Measurements from ENCODE around the gene IFI35. TPM values are rescaled to one million over a fixed set of nuclear protein-coding genes. Genes with fewer than 3 reads are reported as not detected.

The IFI35 gene
- total and polyA plus RNA-seq, 2 of the 8 experiments (the other 6 are each of a cell fraction or from before 2014, with no cell fraction given), result 2.5 to 4.7 TPM

DNA sequence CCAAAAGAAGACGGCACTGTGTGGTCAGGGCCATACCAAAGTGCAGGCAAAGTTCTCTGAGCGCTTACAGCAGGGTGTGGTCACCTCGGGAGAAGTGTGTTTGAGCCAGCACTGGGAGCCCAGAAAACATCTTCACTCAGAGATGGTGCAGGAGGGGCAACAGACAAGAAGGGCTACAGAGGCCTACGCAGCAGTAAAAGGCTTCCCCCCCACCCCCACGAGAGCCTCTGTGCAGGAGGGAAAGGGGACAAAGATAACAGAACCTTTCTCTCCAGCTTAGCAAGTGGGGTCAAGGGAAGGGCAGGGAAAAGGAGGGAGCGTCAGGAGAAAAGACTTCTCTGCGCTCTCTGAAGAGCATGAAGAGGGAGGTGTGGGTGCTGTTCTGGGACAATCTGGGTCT, 12.8 kb downstream of the IFI35 start:
- H4K20me1 ChIP-seq (replicated peaks in 1 of 2; ENCODE audit: control insufficient read depth in 1 of 2, insufficient read depth in 2 of 2, low read length in 2 of 2), result peaks cover 10% of the 10 kb centered on the region in 2 experiments
- no peak overlapping the region for H3K14ac ChIP-seq (ENCODE audit: insufficient read length)
- peaks cover 6 to 39% (median 12%) of the 10 kb centered on the region in 4 experiments; a peak in 7 of 8 replicates for H3K36me3 ChIP-seq (ENCODE audit: control insufficient read depth in 2 of 4, insufficient read depth in 4 of 4, low read length in 3 of 4)
- H3K79me2 ChIP-seq (ENCODE audit: control insufficient read depth in 1 of 2, insufficient read depth in 2 of 2, low read length in 2 of 2), result peaks cover 0 to 35% of the 10 kb centered on the region in 2 experiments; a peak in 3 of 4 replicates
- no peak overlapping the region for H3K18ac ChIP-seq (ENCODE audit: extremely low read depth, low read length)
- H3K27me3 ChIP-seq (replicated peaks in 1 of 4; ENCODE audit: control insufficient read depth in 3 of 4, extremely low read depth in 1 of 4, insufficient read depth in 3 of 4, low read length in 3 of 4), result no peaks in the 10 kb centered on the region
- H3K27ac ChIP-seq (ENCODE audit: low read depth, low read length), result no peak overlapping the region
- no peak overlapping the region for H3K4me3 ChIP-seq (ENCODE audit: extremely low read depth in 1 of 4, insufficient read depth in 2 of 4, low read depth in 3 of 4, low read length in 4 of 4)
- H4K8ac ChIP-seq (ENCODE audit: extremely low read depth, insufficient read depth, low read length), result no peak overlapping the region; the same call in 1 of the 2 replicates
- no peak overlapping the region for H3K9ac ChIP-seq (replicated peaks in 1 of 4; ENCODE audit: extremely low read depth in 1 of 4, low read depth in 3 of 4, low read length in 3 of 4)
- no peak overlapping the region for H4K91ac ChIP-seq (replicated peaks; ENCODE audit: insufficient read length, low read length)
- H3K79me1 ChIP-seq (ENCODE audit: low read depth, low read length), result peaks cover 17% of the 10 kb centered on the region
- no peak overlapping the region for H2BK12ac ChIP-seq (ENCODE audit: low read depth, low read length)
- no peak overlapping the region for H3K56ac ChIP-seq (replicated peaks; ENCODE audit: insufficient read length, low read depth, low read length)
- H3K4me2 ChIP-seq (ENCODE audit: insufficient read depth in 1 of 2, low read depth in 2 of 2, low read length in 2 of 2), result peak overlapping the region; percentile 18 to 86; a peak in 3 of 4 replicates
- peaks cover 8% of the 10 kb centered on the region; the same call in 1 of the 2 replicates for H3K23me2 ChIP-seq (ENCODE audit: low read depth, low read length)
- no peak overlapping the region for H4K5ac ChIP-seq (ENCODE audit: insufficient read length, low read depth, low read length)
- no peak overlapping the region for H3K23ac ChIP-seq (ENCODE audit: insufficient read length)
- H3K9me3 ChIP-seq (ENCODE audit: insufficient read depth in 2 of 2, low read depth in 1 of 2, low read length in 1 of 2), result no peaks in the 10 kb centered on the region
- FAIRE-seq, result no peak
- no peak overlapping the region for H2BK120ac ChIP-seq (replicated peaks; ENCODE audit: low read depth, low read length)
- no peak for TF ChIP-seq SP4 (IDR thresholded peaks at IDR 0.05; ENCODE audit: low read length)
- no peak for TF ChIP-seq TEAD4 (IDR thresholded peaks at IDR 0.05; ENCODE audit: low read depth, low read length)
- TF ChIP-seq ASH2L (IDR thresholded peaks at IDR 0.05; ENCODE audit: low read length), result no peak
- TF ChIP-seq, protein P1, sequence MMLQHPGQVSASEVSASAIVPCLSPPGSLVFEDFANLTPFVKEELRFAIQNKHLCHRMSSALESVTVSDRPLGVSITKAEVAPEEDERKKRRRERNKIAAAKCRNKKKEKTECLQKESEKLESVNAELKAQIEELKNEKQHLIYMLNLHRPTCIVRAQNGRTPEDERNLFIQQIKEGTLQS (IDR thresholded peaks at IDR 0.05; ENCODE audit: insufficient read depth, low read depth, low read length), result no peak
- TF ChIP-seq SP2 (IDR thresholded peaks at IDR 0.05; ENCODE audit: low read length), result no peak
- H3K4me1 ChIP-seq (replicated peaks in 1 of 4; ENCODE audit: control insufficient read depth in 3 of 4, insufficient read depth in 4 of 4, low read length in 3 of 4), result peaks cover 6 to 18% (median 12%) of the 10 kb centered on the region in 4 experiments
- 82% methylated on average over 7 of the region's 7 CpGs; no CpG with 5 or more reads in 1 of the 2 experiments for WGBS, 2 experiments (ENCODE audit: extremely low coverage in 1 of 2, insufficient coverage in 1 of 2, insufficient read length in 1 of 2, insufficient replicate concordance in 2 of 2, low coverage in 1 of 2, low lambda C conversion rate in 2 of 2, missing lambda C conversion rate in 1 of 2)
- H2BK15ac ChIP-seq (ENCODE audit: low read length), result no peak overlapping the region
- DNase-seq (ENCODE audit: low read depth in 1 of 2, low spot score in 2 of 2), result no peak
- H2AFZ ChIP-seq (ENCODE audit: low read length), result no peak overlapping the region
- ChIA-PET CTCF (ENCODE audit: partially characterized antibody) (interaction anchor here (0.6 to 1.0 kb wide), 3 partner anchors 13 to 291 kb away, joined by 3 to 4 read pairs (median 3); partner anchors contain the start of gene BRCA1), POLR2A (ENCODE audit: partially characterized antibody) (interaction anchor here (0.6 to 10.8 kb wide), 9 partner anchors 8 to 1341 kb away, joined by 3 to 123 read pairs (median 3); partner anchors contain the start of genes IFI35, PTGES3L, RPL27 and RUNDC1)
- peak overlapping the region; percentile 49; the same call in 1 of the 2 replicates for H2BK5ac ChIP-seq (ENCODE audit: low read depth, low read length)
- no peak overlapping the region for H2BK20ac ChIP-seq (ENCODE audit: low read length)
- no peak overlapping the region for H2AK5ac ChIP-seq (ENCODE audit: low read depth, low read length)
- H3K4ac ChIP-seq (replicated peaks; ENCODE audit: insufficient read length, low read depth, low read length), result no peak overlapping the region

Data from H1 (cell line).